ENCODE data around the gene TAPT1. TPM values are rescaled to one million over a fixed set of nuclear protein-coding genes. Genes with fewer than 3 reads are reported as not detected.
A peak's percentile ranks its signal among the peaks of the same experiment; 100 is the strongest.

The TAPT1 gene
- total and polyA plus RNA-seq, 7 experiments from 2014 or later = 28.8 to 82.5 (median 58.4) TPM

GRCh38 chr4:16268290-16268689 lies 42.0 kb upstream of the TAPT1 start:
- Mint-ChIP-seq H3K4me3 (no peak overlapping the region), H3K27ac (no peak overlapping the region)
- POLR2A ChIA-PET = interaction anchor here (0.6 kb wide), 1 partner anchor 28 kb away, joined by 3 read pairs; no protein-coding TSS in a partner anchor

DNA sequence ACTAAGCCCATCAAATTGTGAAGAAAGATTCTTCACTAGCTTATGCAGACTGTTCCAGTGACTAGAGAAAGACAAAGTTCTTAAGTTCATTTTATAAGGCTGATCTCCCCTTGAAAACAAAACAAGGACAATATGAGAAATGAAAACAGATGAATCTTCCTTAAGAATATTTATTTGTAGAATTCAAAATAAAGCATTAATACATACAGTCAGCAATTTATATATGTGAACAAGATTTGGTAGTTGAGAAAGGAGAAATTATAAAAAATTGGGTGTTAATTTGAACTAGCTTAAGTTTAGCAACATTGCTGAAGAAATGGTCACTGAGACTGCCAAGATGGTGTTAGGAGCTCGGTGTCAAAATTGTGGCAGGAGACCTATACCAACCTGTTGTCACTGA lies 41.4 kb upstream of the TAPT1 start:
- Mint-ChIP-seq H3K27me3 (peaks cover 0 to 9% (median 0%) of the 10 kb centered on the region in 5 donors), H3K36me3 (no peaks in the 10 kb centered on the region), H3K27ac (no peak overlapping the region), H3K4me1 (peaks cover 0 to 8% (median 5%) of the 10 kb centered on the region in 7 donors), H3K4me3 (no peak overlapping the region), H3K9me3 (no peaks in the 10 kb centered on the region)
- Histone ChIP-seq H3K27me3 (ENCODE audit: control insufficient read depth in 2 of 2, insufficient read depth in 2 of 2, low read length in 2 of 2) (no peaks in the 10 kb centered on the region), H3K36me3 (ENCODE audit: control insufficient read depth in 2 of 3, insufficient read depth in 3 of 3, low read length in 3 of 3) (no peaks in the 10 kb centered on the region), H3K4me3 (ENCODE audit: low read length) (no peak overlapping the region), H3K27ac (ENCODE audit: low read depth, low read length) (no peak overlapping the region), H3K4me1 (ENCODE audit: control insufficient read depth in 2 of 2, insufficient read depth in 2 of 2, low read length in 2 of 2) (no peaks in the 10 kb centered on the region), H3K9me3 (ENCODE audit: control insufficient read depth in 2 of 3, low read length in 3 of 3) (no peaks in the 10 kb centered on the region)
- CTCF ChIA-PET = interaction anchor here (1.1 kb wide), 1 partner anchor 71 kb away, joined by 3 read pairs; no protein-coding TSS in a partner anchor
- ATAC-seq (no peak), DNase-seq (no peak)
- intact Hi-C loops (cut with micrococcal nuclease) = loop anchor here in 1 of 2 donors (10.0 kb wide), 1 partner anchor 383 kb away; no protein-coding TSS in a partner anchor
- POLR2A ChIA-PET = interaction anchor here (0.6 kb wide), 1 partner anchor 29 kb away, joined by 3 read pairs; no protein-coding TSS in a partner anchor

More at GRCh38 chr4:16268290-16268689, 42.0 kb upstream of the TAPT1 start:
- CTCF ChIA-PET = no interaction called here
- Histone ChIP-seq H3K4me3 (ENCODE audit: low read length) (no peak overlapping the region), H3K36me3 (ENCODE audit: control insufficient read depth in 2 of 3, insufficient read depth in 3 of 3, low read length in 3 of 3) (no peaks in the 10 kb centered on the region), H3K9me3 (ENCODE audit: control insufficient read depth in 2 of 3, low read length in 3 of 3) (no peaks in the 10 kb centered on the region), H3K27ac (ENCODE audit: low read depth, low read length) (no peak overlapping the region), H3K4me1 (ENCODE audit: control insufficient read depth in 2 of 2, insufficient read depth in 2 of 2, low read length in 2 of 2) (no peaks in the 10 kb centered on the region), H3K27me3 (ENCODE audit: control insufficient read depth in 2 of 2, insufficient read depth in 2 of 2, low read length in 2 of 2) (no peaks in the 10 kb centered on the region)
- H3K9me3 Mint-ChIP-seq = no peaks in the 10 kb centered on the region
- H3K4me1 Mint-ChIP-seq = peaks cover 0 to 8% (median 5%) of the 10 kb centered on the region in 7 donors
- intact Hi-C loops (cut with micrococcal nuclease) = loop anchor here in 1 of 2 donors (10.0 kb wide), 1 partner anchor 383 kb away; no protein-coding TSS in a partner anchor
- H3K27me3 Mint-ChIP-seq = peaks cover 0 to 9% (median 0%) of the 10 kb centered on the region in 5 donors
- no peaks in the 10 kb centered on the region for H3K36me3 Mint-ChIP-seq
- no peak for ATAC-seq
- DNase-seq = no peak

DNA sequence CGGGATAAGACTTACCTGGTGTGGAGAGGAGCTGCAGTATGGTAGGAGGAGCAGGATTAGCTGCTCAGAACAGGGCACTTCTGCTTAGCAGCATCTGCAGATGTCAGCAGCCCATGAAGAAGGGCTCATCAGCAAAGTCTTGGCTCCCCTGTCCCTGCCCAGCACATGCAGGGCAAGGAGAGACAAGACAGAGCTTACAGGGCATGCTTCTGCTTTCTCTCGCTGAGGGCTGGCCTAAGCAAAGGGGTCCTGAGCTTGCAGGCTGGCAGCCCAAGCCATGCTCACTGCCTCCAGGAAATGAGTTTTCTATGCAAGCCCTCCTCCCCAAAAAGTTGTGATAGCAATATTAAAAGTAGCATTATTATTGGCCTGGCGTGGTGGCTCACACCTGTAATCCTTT lies 39.5 kb upstream of the TAPT1 start:
- DNase-seq = no peak
- CTCF ChIA-PET = interaction anchor here (0.7 to 3.1 kb wide), 5 partner anchors 66 to 384 kb away, joined by 4 to 30 read pairs (median 5); no protein-coding TSS in a partner anchor
- Histone ChIP-seq H3K4me1 (ENCODE audit: control insufficient read depth in 2 of 2, insufficient read depth in 2 of 2, low read length in 2 of 2) (peaks cover 0 to 3% of the 10 kb centered on the region in 2 donors), H3K27me3 (ENCODE audit: control insufficient read depth in 2 of 2, insufficient read depth in 2 of 2, low read length in 2 of 2) (no peaks in the 10 kb centered on the region), H3K36me3 (ENCODE audit: control insufficient read depth in 2 of 3, insufficient read depth in 3 of 3, low read length in 3 of 3) (no peaks in the 10 kb centered on the region), H3K27ac (ENCODE audit: low read depth, low read length) (no peak overlapping the region), H3K9me3 (ENCODE audit: control insufficient read depth in 2 of 3, low read length in 3 of 3) (no peaks in the 10 kb centered on the region), H3K4me3 (ENCODE audit: low read length) (no peak overlapping the region)
- Mint-ChIP-seq H3K36me3 (no peaks in the 10 kb centered on the region), H3K27ac (no peak overlapping the region), H3K4me1 (peaks cover 2 to 16% (median 7%) of the 10 kb centered on the region in 7 donors), H3K27me3 (peaks cover 0 to 9% (median 0%) of the 10 kb centered on the region in 5 donors), H3K9me3 (no peaks in the 10 kb centered on the region), H3K4me3 (no peak overlapping the region)
- intact Hi-C loops (cut with micrococcal nuclease) = loop anchor here (1.0 to 10.0 kb wide), 6 partner anchors 39 to 461 kb away; partner anchors contain the start of gene TAPT1 (in 1 of the 2)
- POLR2A ChIA-PET = no interaction called here
- no peak for ATAC-seq

DNA sequence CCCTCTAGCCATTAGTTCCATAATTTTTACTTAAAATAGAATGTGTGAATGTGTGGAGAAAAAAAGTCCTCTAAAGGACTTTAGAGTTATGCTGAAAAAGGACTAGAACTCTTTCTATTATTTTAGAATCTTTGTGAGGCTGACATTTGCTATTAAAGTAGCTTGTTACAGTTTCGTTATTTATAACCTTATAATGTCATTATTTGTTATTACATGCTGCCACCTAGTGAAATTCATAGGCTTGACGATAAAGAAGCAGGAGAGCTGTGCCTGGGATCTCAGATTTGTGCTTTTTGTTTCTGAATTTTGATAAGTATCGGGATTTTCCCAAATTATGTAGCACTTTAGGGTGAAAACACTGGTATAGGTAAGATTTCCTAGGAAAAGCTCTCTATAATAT lies 38.5 kb upstream of the TAPT1 start:
- Histone ChIP-seq H3K27me3 (ENCODE audit: control insufficient read depth in 2 of 2, insufficient read depth in 2 of 2, low read length in 2 of 2) (no peaks in the 10 kb centered on the region), H3K36me3 (ENCODE audit: control insufficient read depth in 2 of 3, insufficient read depth in 3 of 3, low read length in 3 of 3) (no peaks in the 10 kb centered on the region), H3K4me3 (ENCODE audit: low read length) (no peak overlapping the region), H3K4me1 (ENCODE audit: control insufficient read depth in 2 of 2, insufficient read depth in 2 of 2, low read length in 2 of 2) (peaks cover 0 to 3% of the 10 kb centered on the region in 2 donors), H3K9me3 (ENCODE audit: control insufficient read depth in 2 of 3, low read length in 3 of 3) (no peaks in the 10 kb centered on the region), H3K27ac (ENCODE audit: low read depth, low read length) (no peak overlapping the region)
- peak; percentile 40 for ATAC-seq
- DNase-seq = peak in 7 of 9 donors; percentile 14 to 59 (median 34)
- CTCF ChIA-PET = interaction anchor here (0.6 to 3.1 kb wide), 13 partner anchors 14 to 457 kb away, joined by 3 to 30 read pairs (median 4); no protein-coding TSS in a partner anchor
- intact Hi-C loops (cut with micrococcal nuclease) = loop anchor here (1.0 to 10.0 kb wide), 10 partner anchors 37 to 534 kb away; partner anchors contain the start of genes TAPT1 (in 2 of the 2) and FGFBP2 (in 1 of the 2)
- Mint-ChIP-seq H3K4me1 (peaks cover 0 to 11% (median 4%) of the 10 kb centered on the region in 7 donors), H3K27ac (no peak overlapping the region), H3K4me3 (no peak overlapping the region), H3K27me3 (peaks cover 0 to 2% (median 0%) of the 10 kb centered on the region in 5 donors), H3K36me3 (no peaks in the 10 kb centered on the region), H3K9me3 (no peaks in the 10 kb centered on the region)
- POLR2A ChIA-PET = no interaction called here

DNA sequence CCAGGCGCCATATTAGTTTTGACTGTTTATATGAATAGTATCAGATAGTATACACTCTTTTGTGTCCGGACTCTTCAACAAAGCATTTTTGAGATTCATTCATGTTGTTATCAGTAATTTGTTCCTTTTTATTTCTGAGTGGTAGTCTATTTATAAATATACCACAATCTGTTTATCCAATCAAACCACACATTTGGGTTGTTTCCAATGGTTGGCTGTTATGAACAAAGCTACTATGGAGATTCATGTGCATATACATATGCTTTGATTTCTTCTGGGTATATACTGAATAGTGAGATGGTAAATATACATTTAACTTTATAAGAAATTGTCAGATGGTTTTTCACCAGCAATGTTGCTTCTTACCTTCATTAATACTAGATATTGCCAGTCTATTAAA lies 36.8 kb upstream of the TAPT1 start:
- H3K36me3 ChIP-seq (ENCODE audit: control insufficient read depth in 2 of 3, insufficient read depth in 3 of 3, low read length in 3 of 3) = no peaks in the 10 kb centered on the region
- no peaks in the 10 kb centered on the region for H3K27me3 ChIP-seq (ENCODE audit: control insufficient read depth in 2 of 2, insufficient read depth in 2 of 2, low read length in 2 of 2)
- CTCF ChIA-PET = interaction anchor here (0.7 to 2.7 kb wide), 3 partner anchors 57 to 365 kb away, joined by 4 to 30 read pairs (median 5); no protein-coding TSS in a partner anchor
- peaks cover 0 to 2% (median 0%) of the 10 kb centered on the region in 5 donors for H3K27me3 Mint-ChIP-seq
- no peaks in the 10 kb centered on the region for H3K9me3 ChIP-seq (ENCODE audit: control insufficient read depth in 2 of 3, low read length in 3 of 3)
- ATAC-seq = no peak
- H3K9me3 Mint-ChIP-seq = no peaks in the 10 kb centered on the region
- H3K4me3 ChIP-seq (ENCODE audit: low read length) = no peak overlapping the region
- H3K4me1 ChIP-seq (ENCODE audit: control insufficient read depth in 2 of 2, insufficient read depth in 2 of 2, low read length in 2 of 2) = peaks cover 0 to 3% of the 10 kb centered on the region in 2 donors
- DNase-seq = no peak
- POLR2A ChIA-PET = interaction anchor here (0.7 kb wide), 1 partner anchor 1441 kb away, joined by 3 read pairs; no protein-coding TSS in a partner anchor
- intact Hi-C loops (cut with micrococcal nuclease) = loop anchor here (5.0 to 10.0 kb wide), 3 partner anchors 36 to 378 kb away; partner anchors contain the start of genes FGFBP2 (in 1 of the 2) and TAPT1 (in 1 of the 2)
- H3K4me1 Mint-ChIP-seq = peaks cover 0 to 11% (median 4%) of the 10 kb centered on the region in 7 donors
- H3K27ac Mint-ChIP-seq = no peak overlapping the region
- H3K27ac ChIP-seq (ENCODE audit: low read depth, low read length) = no peak overlapping the region
- no peaks in the 10 kb centered on the region for H3K36me3 Mint-ChIP-seq
- no peak overlapping the region for H3K4me3 Mint-ChIP-seq

DNA sequence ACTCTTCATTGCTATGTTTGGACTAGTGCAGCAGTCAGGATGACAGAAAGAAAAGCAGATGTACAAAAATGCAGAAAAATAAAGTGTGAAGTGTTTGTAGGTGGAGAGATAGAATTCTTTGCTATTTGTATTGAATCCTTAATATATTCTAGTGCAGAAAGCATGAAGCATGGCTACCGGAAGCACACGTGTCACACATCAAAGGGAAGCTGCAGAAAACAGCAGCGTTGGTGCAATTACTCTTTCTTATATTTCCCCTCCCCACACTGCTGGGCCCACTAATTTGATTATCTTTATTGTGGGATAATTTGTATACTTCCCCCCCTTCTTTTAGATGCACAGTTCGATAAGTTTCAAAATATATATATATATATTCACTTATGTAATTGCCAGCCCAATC lies 35.9 kb upstream of the TAPT1 start:
- peaks cover 0 to 8% (median 5%) of the 10 kb centered on the region in 5 donors for H3K36me3 Mint-ChIP-seq
- H3K4me3 Mint-ChIP-seq = peak overlapping the region in 1 of 10 donors; percentile 24
- POLR2A ChIA-PET = interaction anchor here (1.0 kb wide), 1 partner anchor 38 kb away, joined by 3 read pairs; no protein-coding TSS in a partner anchor
- ATAC-seq (no peak), DNase-seq (peak in 3 of 9 donors; percentile 1 to 8 (median 1))
- Histone ChIP-seq H3K27ac (ENCODE audit: low read depth, low read length) (no peak overlapping the region), H3K4me3 (ENCODE audit: low read length) (no peak overlapping the region), H3K36me3 (ENCODE audit: control insufficient read depth in 2 of 3, insufficient read depth in 3 of 3, low read length in 3 of 3) (no peaks in the 10 kb centered on the region), H3K4me1 (ENCODE audit: control insufficient read depth in 2 of 2, insufficient read depth in 2 of 2, low read length in 2 of 2) (peaks cover 0 to 3% of the 10 kb centered on the region in 2 donors), H3K27me3 (ENCODE audit: control insufficient read depth in 2 of 2, insufficient read depth in 2 of 2, low read length in 2 of 2) (no peaks in the 10 kb centered on the region), H3K9me3 (ENCODE audit: control insufficient read depth in 2 of 3, low read length in 3 of 3) (no peaks in the 10 kb centered on the region)
- H3K27ac Mint-ChIP-seq = no peak overlapping the region
- peaks cover 0 to 18% (median 6%) of the 10 kb centered on the region in 7 donors for H3K4me1 Mint-ChIP-seq
- H3K9me3 Mint-ChIP-seq = no peaks in the 10 kb centered on the region
- H3K27me3 Mint-ChIP-seq = peaks cover 0 to 2% (median 0%) of the 10 kb centered on the region in 5 donors
- CTCF ChIA-PET = no interaction called here
- intact Hi-C loops (cut with micrococcal nuclease) = loop anchor here (5.0 to 10.0 kb wide), 3 partner anchors 35 to 377 kb away; partner anchors contain the start of genes FGFBP2 (in 1 of the 2) and TAPT1 (in 1 of the 2)

All from naive thymus-derived CD4-positive, alpha-beta T cell (primary cell).